ENCODE data around the gene SHANK3.

The SHANK3 gene

DNA sequence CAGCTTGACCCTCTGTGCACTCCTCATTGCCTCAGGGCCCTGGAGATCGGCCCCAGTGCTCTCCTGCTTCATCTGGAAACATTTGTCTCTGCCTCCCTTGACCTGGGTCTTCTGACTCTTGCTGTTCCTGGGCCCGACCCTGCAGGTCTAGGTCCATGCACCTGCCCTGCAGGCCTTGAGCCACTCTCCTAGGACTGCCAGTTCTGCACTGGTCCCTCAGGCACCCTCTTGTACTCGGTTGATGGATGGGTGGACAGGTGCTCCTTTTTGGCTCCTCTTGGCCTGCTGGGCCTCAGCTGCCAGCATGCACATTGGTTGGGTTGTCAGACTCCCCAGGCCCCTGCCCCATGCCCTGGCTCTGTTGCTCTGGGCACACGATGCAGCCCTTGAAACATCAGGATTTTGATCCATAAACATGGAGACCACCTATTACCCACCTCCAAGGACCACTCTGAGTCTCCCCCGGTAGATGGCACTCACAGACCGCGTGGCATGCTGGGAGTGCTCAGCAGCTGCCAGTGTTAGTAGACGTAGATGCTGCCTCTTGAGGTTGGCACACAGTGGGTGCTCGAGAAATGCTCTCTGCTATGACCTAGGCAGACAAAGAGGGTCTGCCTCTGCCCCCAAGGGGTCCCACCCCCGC lies 45.2 kb downstream of the SHANK3 start:
- Histone ChIP-seq H3K4me3 (IDR thresholded peaks at IDR 0.05; ENCODE audit: insufficient read depth, low read depth, low read length) (no peak overlapping the region), H3K9ac (no peak overlapping the region), H3K27me3 (ENCODE audit: insufficient read depth, low read depth) (peaks cover 5% of the 10 kb centered on the region; the same call in 1 of the 2 replicates), H3K27ac (no peak overlapping the region), H3K4me2 (no peak overlapping the region), H3K4me1 (ENCODE audit: low read depth, poor library complexity, severe bottlenecking) (no peaks in the 10 kb centered on the region), H2AFZ (ENCODE audit: low read depth) (no peak overlapping the region), H4K20me1 (ENCODE audit: insufficient read depth) (no peaks in the 10 kb centered on the region), H3K79me2 (ENCODE audit: insufficient read depth, low read depth) (no peaks in the 10 kb centered on the region), H3K36me3 (ENCODE audit: insufficient read depth) (no peaks in the 10 kb centered on the region)
- TF ChIP-seq, protein P1, sequence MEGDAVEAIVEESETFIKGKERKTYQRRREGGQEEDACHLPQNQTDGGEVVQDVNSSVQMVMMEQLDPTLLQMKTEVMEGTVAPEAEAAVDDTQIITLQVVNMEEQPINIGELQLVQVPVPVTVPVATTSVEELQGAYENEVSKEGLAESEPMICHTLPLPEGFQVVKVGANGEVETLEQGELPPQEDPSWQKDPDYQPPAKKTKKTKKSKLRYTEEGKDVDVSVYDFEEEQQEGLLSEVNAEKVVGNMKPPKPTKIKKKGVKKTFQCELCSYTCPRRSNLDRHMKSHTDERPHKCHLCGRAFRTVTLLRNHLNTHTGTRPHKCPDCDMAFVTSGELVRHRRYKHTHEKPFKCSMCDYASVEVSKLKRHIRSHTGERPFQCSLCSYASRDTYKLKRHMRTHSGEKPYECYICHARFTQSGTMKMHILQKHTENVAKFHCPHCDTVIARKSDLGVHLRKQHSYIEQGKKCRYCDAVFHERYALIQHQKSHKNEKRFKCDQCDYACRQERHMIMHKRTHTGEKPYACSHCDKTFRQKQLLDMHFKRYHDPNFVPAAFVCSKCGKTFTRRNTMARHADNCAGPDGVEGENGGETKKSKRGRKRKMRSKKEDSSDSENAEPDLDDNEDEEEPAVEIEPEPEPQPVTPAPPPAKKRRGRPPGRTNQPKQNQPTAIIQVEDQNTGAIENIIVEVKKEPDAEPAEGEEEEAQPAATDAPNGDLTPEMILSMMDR (conservative IDR thresholded peaks at IDR 0.05; ENCODE audit: low read depth, low read length): no peak

DNA sequence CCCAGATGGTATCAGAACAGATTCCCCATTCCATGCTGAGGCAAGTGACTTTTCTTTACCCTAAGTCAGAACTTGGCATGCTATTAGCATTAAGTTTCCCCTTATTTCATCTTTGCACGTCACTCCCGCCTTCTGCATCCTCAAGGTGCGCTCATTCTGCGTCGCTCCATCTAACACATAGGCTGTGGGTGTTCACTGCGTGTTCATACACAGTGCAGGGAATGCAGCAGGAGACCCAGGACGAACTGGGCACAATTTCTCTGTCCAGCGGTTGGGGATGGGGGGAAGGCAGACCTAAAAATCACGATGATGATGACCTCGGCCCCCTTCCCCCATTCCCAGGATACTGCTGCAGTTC lies 45.7 kb downstream of the SHANK3 start:
- Histone ChIP-seq H3K4me3 (IDR thresholded peaks at IDR 0.05; ENCODE audit: insufficient read depth, low read depth, low read length) (no peak overlapping the region), H3K27me3 (ENCODE audit: insufficient read depth, low read depth) (peaks cover 10% of the 10 kb centered on the region; the same call in 1 of the 2 replicates), H3K79me2 (ENCODE audit: insufficient read depth, low read depth) (no peaks in the 10 kb centered on the region), H3K9ac (no peak overlapping the region), H2AFZ (ENCODE audit: low read depth) (no peak overlapping the region), H3K4me1 (ENCODE audit: low read depth, poor library complexity, severe bottlenecking) (no peaks in the 10 kb centered on the region), H3K4me2 (no peak overlapping the region), H4K20me1 (ENCODE audit: insufficient read depth) (no peaks in the 10 kb centered on the region), H3K36me3 (ENCODE audit: insufficient read depth) (no peaks in the 10 kb centered on the region), H3K27ac (no peak overlapping the region)
- TF ChIP-seq, protein P1 (conservative IDR thresholded peaks at IDR 0.05; ENCODE audit: low read depth, low read length): no peak

DNA sequence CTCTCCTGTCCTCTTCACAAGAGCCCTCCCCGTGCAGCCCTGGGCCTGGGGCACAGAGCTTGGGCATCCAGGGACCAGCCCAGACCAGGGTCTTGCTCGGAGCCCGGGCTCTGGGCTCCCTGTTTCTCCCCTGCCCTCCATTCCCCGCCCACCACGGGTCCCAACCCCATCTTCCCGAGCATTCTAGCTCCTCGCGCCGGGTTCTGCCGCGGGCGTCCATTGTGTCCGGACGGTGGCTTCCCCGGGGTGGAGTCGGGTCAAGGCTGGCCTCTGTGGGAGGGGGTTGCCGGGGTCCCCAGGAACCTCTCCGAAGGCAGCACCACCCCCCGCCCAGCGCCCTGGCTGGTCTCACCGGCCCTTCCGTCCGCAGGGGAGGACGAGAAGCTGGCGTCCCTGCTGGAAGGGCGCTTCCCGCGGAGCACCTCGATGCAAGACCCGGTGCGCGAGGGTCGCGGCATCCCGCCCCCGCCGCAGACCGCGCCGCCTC lies 47.2 kb downstream of the SHANK3 start:
- Histone ChIP-seq H3K4me2 (no peak overlapping the region), H4K20me1 (ENCODE audit: insufficient read depth) (no peaks in the 10 kb centered on the region), H3K4me3 (IDR thresholded peaks at IDR 0.05; ENCODE audit: insufficient read depth, low read depth, low read length) (no peak overlapping the region), H3K36me3 (ENCODE audit: insufficient read depth) (no peaks in the 10 kb centered on the region), H3K4me1 (ENCODE audit: low read depth, poor library complexity, severe bottlenecking) (no peaks in the 10 kb centered on the region), H3K79me2 (ENCODE audit: insufficient read depth, low read depth) (no peaks in the 10 kb centered on the region), H3K27me3 (ENCODE audit: insufficient read depth, low read depth) (peaks cover 13% of the 10 kb centered on the region; the same call in 1 of the 2 replicates), H3K9ac (no peak overlapping the region), H3K27ac (no peak overlapping the region), H2AFZ (ENCODE audit: low read depth) (no peak overlapping the region)
- TF ChIP-seq, protein P1 (conservative IDR thresholded peaks at IDR 0.05; ENCODE audit: low read depth, low read length): no peak

DNA sequence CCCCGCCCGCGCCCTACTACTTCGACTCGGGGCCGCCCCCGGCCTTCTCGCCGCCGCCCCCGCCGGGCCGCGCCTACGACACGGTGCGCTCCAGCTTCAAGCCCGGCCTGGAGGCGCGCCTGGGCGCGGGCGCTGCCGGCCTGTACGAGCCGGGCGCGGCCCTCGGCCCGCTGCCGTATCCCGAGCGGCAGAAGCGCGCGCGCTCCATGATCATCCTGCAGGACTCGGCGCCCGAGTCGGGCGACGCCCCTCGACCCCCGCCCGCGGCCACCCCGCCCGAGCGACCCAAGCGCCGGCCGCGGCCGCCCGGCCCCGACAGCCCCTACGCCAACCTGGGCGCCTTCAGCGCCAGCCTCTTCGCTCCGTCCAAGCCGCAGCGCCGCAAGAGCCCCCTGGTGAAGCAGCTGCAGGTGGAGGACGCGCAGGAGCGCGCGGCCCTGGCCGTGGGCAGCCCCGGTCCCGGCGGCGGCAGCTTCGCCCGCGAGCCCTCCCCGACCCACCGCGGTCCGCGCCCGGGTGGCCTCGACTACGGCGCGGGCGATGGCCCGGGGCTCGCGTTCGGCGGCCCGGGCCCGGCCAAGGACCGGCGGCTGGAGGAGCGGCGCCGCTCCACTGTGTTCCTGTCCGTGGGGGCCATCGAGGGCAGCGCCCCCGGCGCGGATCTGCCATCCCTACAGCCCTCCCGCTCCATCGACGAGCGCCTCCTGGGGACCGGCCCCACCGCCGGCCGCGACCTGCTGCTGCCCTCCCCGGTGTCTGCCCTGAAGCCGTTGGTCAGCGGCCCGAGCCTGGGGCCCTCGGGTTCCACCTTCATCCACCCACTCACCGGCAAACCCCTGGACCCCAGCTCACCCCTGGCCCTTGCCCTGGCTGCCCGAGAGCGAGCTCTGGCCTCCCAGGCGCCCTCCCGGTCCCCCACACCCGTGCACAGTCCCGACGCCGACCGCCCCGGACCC lies 48.0 kb downstream of the SHANK3 start:
- H3K4me2 ChIP-seq: no peak overlapping the region
- H3K79me2 ChIP-seq (ENCODE audit: insufficient read depth, low read depth): no peaks in the 10 kb centered on the region
- no peak overlapping the region for H3K27ac ChIP-seq
- H4K20me1 ChIP-seq (ENCODE audit: insufficient read depth): no peaks in the 10 kb centered on the region
- H3K4me3 ChIP-seq (IDR thresholded peaks at IDR 0.05; ENCODE audit: insufficient read depth, low read depth, low read length): no peak overlapping the region
- H3K27me3 ChIP-seq (ENCODE audit: insufficient read depth, low read depth): peaks cover 13% of the 10 kb centered on the region; the same call in 1 of the 2 replicates
- H3K4me1 ChIP-seq (ENCODE audit: low read depth, poor library complexity, severe bottlenecking): no peaks in the 10 kb centered on the region
- H3K9ac ChIP-seq: no peak overlapping the region
- TF ChIP-seq, protein P1 (conservative IDR thresholded peaks at IDR 0.05; ENCODE audit: low read depth, low read length): no peak
- H2AFZ ChIP-seq (ENCODE audit: low read depth): no peak overlapping the region
- no peaks in the 10 kb centered on the region for H3K36me3 ChIP-seq (ENCODE audit: insufficient read depth)
